GM10266 (cell line): ENCODE data around the gene SLC12A2.

Experiments used
- DNase-seq: peaks from one replicate; pipeline ENCODE4 v3.0.0; 2012; ENCODE audit errors: extremely low spot score
- TF ChIP-seq, protein P1 (sequence below): IDR thresholded peaks from 2 replicates; pipeline ENCODE4 v1.5.1; 2012; ENCODE audit warnings: mild to moderate bottlenecking, low read depth; ENCODE audit not compliant: control insufficient read depth, insufficient read depth; ENCODE audit errors: missing control alignments

SLC12A2 gene

DNA sequence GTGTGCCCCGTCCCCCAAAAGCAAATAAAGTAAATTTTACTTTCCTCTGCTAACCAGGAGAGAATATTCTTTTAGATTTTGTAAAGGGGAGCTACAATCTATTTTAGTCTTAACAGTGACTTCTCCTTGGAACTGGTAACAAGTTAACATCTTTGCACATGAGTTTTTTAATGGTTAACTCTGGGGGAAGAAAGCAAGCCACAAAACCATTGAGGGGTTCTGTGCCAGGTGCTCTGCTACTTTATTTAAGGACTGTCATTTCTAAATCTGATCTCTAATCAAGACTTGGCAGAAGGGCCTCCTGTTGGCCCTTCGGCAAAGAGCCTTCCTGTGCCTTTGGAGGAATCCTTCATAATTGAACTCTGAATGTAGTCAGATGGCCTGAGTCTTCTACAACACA is 153.4 kb downstream of the SLC12A2 start:
- TF ChIP-seq, protein P1, sequence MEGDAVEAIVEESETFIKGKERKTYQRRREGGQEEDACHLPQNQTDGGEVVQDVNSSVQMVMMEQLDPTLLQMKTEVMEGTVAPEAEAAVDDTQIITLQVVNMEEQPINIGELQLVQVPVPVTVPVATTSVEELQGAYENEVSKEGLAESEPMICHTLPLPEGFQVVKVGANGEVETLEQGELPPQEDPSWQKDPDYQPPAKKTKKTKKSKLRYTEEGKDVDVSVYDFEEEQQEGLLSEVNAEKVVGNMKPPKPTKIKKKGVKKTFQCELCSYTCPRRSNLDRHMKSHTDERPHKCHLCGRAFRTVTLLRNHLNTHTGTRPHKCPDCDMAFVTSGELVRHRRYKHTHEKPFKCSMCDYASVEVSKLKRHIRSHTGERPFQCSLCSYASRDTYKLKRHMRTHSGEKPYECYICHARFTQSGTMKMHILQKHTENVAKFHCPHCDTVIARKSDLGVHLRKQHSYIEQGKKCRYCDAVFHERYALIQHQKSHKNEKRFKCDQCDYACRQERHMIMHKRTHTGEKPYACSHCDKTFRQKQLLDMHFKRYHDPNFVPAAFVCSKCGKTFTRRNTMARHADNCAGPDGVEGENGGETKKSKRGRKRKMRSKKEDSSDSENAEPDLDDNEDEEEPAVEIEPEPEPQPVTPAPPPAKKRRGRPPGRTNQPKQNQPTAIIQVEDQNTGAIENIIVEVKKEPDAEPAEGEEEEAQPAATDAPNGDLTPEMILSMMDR = no peak
- no peak for DNase-seq

DNA sequence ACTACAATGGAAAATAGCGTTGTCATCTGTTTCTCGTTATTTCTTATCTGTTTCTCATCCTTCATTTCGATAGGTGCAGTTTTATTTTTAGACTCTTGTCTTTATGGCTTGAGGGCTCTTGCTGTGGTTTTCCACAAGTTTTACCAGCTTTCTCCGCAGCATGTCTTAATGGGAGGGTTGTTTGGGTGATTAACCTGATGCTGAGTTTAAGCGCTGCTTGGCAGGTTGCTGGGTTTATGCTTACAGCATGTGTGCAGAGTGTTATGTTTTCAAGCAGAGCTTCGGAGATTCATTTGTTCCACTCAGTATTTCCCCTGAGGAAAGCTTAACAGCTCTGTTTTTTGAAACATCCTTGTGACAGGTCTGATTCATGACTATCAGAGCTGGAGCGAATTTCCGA is 154.0 kb downstream of the SLC12A2 start:
- TF ChIP-seq, protein P1 = no peak
- no peak for DNase-seq
